Thyroid gland (tissue), 4 donors: Measurements from ENCODE around the gene CNKSR1.

Experiments used
- CTCF ChIP-seq, 6 experiments: fragments of 200-600 bp in 3 of 6; fragments of 450-650 bp in 3 of 6; sonication (generic) in 3 of 6; IDR thresholded peaks; one replicate each; pipeline ENCODE4 v1.5.1; 2016 to 2019; ENCODE audit warnings: antibody characterized with exemption in 6 of 6, mild to moderate bottlenecking in 2 of 6, inconsistent platforms in 1 of 6, moderate library complexity in 1 of 6
- POLR2A ChIP-seq, 2 donors: fragments of 450-650 bp; IDR thresholded peaks; one replicate each; pipeline ENCODE4 v1.6.1; 2017; ENCODE audit warnings: antibody characterized with exemption in 2 of 2, mild to moderate bottlenecking in 2 of 2, moderate library complexity in 1 of 2

DNA sequence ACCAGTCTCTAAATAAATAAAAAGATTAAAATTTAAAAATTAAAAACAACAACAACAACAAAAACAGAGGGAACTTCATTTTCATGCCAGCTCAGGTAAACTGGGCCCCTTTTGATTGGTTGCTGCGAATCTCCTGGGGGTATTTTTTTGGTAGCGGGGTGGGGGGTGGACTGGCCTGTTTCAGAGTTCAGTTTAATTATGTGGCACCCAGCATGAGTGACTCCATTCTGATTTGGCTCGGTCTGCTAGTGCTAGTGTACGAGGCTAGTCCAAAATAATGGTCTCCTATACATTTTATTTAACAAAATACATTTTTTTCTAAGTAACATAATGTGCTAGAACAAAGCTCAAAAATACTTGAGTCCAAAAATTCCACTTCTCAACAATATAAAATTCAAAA lies 47.5 kb upstream of the CNKSR1 start:
- no peak for TF ChIP-seq CTCF (IDR thresholded peaks at IDR 0.05)
- no peak for TF ChIP-seq POLR2A (IDR thresholded peaks at IDR 0.05)
